DMS153 treated with DMSO at 0.1 percent for 48 hours (cell line): ENCODE measurements around the gene ST3GAL2.
"Not testable (repeated sequence)": the region's sequence is repeated elsewhere in the genome, so short reads cannot be mapped to it uniquely, and the experiment has no call there.

Experiments
- DNase-seq: peaks from one replicate; lab custom pipeline; 2025; ENCODE audit not compliant: unreplicated experiment; lab: John Stamatoyannopoulos, UW

ST3GAL2 gene

DNA sequence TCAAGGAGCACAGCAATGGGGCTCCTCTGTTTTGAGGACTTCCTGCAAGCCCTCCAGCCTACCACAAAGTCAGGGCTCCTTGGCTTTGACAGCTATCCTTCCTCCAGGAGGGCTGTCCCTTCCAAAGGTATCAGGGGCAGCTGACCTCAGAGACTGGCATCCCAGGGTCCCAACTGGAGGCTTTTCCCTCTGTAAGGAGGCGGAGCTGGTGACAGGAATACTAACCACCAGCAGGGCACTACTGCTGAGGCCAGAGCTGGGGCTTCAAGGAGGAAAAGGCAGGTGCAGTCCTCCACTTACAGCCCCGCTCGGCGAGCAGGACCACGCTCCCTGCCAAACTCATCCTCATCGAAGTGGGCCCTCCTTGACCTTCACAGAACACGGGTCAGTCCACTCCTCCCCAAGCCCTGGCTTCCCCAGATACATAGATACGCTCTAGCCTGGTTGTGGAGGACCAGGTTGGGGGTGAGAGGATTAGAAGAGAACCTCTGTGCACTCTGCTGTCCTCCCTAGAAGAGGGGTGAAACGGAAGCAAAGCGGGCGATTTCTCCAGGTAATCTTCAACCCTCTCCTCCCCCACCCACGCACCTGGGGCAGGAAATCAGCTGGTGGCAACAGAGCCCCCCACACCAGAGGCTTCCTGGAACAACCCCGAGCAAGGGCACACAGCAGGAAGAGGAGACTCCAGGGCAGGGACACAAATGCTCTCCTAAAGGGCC, 20.5 kb downstream of the ST3GAL2 start:
- no peak for DNase-seq

DNA sequence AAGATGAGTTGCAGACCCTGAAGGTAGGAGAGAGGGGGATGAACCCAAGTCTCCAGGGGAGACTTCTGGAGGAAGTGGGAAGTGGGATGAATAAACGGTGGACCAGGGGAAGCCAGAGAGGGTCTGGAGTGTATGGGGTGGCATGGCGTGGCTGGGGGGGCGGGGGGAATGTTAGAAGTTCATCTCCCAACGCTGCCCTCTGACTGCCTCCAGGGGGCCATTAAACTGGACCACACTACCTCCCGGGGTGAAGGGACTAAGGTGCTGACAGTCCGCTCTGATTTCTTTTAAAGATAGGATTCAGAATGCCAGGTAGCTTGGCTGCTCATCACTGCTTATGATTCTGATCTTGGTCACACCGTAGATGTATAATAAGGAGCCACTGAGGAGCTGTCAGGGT, 21.2 kb downstream of the ST3GAL2 start:
- DNase-seq = no peak

DNA sequence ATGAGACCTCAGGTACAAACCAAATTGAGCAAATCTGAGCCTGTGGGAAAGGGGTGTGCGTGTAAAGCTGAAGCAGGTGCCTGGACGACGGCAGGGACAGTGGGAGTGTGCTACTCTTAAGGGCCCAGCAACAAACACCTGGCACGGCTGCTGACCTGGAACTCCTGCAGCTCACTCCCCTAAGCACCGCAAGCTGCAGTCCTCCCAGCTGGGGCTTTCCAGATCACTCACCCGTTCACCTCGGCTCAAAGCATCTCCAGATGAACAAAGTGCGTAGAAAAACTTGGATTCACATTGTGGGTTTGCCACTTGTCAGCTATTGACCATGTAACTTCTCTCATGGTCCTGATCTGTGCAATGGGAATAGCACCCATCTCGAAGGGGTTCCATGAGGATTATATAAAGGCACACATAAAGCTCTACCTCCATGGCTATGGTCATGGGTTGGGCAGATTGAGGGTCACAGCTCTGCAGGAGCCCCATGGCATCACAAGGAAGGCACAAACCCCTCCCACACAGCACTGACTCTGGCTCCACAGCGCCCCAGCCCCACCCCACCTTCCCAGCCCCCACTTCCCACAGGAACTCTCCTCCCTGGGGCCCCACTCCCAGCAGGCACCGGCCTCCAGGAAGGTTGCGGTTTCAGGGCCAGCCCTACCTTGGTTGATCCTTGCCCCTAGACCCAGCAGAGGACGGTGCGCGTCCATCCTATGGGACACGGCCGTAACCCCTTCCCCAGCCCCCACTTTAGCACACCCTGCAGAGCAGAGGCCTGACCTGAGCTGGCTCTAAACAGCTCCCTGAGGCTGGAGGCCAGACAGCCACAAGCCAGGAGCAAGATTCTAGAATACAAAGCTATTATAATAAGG, 21.9 kb downstream of the ST3GAL2 start:
- no peak for DNase-seq

DNA sequence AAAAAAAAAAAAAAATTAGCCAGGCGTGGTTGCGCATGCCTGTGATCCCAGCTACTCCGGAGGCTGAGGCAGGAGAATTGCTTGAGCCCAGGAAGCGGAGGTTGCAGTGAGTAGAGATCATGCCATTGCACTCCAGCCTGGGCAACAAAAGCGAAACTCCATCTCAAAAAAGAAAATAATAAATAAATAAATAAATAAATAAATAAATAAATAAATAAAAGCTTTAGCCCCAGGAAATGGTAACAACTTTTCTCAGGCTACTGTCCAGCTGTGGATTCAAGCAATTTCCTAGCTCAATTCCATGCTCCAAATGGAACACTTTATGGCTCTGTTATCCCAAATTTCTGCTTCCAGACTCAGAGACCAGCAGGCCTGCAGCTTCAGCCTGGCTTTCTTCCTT, 25.3 kb downstream of the ST3GAL2 start:
- DNase-seq = not testable (repeated sequence)

DNA sequence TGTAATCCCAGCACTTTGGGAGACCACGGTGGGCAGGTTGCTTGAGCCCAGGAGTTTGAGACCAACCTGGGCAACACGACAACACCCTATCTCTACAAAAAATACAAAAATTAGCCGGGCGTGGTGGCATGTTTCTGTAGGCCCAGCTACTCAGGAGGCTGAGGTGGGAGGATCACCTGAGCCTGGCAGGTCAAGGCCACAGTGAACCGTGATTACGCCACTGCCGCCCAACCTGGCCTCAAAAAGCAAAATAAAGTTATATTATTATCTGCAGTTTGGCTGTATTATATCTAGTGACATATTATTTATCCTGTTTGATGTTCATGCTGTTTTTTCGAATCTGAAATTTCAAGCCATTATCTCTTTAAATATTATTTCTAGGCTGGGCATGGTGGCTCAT, 26.5 kb downstream of the ST3GAL2 start:
- no peak for DNase-seq

DNA sequence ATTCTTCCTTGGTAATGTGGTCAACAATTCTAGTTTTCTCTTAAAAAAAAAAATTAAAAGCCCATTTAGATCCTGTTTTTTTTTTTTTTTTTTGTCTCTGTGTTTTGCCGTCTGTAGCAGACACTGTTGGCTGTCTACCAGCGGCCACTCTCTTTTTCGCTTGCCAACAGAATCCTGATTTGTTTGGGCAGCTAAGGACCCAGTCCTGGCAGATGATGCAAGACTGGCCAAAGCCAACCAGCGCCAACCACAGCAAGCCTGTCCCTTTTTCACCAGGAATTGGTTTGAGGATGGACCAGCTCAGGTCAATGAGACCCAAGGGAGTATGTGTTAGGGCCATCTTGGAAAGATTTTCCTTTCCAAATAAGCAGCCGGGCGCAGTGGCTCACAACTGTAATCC, 28.2 kb downstream of the ST3GAL2 start:
- no peak for DNase-seq

DNA sequence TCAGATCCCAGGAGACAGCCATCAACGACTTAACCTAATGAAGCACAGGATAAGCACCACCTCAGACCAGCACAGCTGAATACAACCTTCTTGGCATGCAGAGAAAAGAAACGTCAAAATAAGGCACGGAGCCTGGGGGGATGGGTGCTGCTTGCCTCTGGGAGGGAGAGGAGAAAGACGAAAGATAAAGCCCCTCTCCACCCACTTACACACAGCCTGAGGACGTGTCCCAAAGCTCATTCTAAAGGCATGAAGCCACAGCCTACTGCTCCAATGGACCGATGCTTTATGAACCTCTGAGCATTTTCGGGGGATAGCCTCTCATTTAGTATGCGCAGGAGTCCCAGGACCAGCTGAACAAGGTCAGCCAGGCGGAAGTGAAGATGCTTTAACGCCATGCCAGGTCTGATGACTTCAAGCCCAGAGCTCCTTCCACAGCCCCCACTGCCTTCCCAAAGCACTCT, 31.1 kb downstream of the ST3GAL2 start:
- no peak for DNase-seq

DNA sequence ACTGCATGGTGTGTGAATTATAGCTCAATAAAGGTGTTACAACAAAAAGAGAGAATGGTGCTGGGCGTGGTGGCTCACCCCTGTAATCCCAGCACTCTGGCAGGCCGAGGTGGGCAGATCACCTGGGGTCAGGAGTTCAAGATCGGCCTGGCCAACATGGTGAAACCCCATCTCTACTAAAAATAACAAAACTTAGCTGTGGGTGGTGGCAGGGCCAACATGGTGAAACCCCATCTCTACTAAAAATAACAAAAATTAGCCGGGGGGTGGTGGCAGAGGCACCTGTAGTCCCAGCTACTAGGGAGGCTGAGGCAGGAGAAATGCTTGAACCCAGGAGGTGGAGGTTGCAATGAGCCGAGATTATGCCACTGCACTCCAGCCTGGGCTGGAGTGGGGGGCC, 32.8 kb downstream of the ST3GAL2 start:
- not testable (repeated sequence) for DNase-seq

DNA sequence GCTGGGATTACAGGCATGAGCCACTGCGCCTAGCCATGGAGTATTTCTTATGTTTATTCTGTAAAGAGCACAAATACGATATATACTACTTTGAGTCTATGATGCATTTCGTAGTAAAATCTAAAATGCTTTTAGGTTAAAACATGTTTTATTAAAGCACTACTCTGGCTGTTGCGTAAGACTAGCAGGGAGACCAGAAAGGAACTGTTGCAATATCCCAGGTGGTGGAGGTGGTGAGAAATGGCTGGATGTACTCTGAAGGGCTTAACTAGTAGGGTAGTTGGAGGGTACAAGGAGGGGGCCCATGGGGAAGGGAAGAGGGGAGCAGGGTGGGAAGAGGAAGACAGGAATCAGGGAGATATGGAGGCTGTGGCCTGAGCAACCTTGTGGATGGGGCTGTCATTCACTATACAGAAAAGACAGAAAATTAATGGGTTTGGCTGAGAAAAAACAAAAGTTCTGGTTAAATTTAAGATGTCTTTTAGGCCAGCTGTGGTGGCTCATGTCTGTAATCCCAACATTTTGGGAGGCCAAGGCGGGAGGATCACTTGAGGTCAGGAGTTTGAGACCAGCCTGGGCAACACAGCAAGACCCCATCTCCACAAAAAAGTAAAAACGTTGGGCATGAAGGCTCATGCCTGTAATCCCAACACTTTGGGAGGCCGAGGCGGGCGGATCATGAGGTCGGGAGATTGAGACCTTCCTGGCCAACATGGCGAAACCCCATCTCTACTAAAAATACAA, 35.8 kb downstream of the ST3GAL2 start:
- no peak for DNase-seq

DNA sequence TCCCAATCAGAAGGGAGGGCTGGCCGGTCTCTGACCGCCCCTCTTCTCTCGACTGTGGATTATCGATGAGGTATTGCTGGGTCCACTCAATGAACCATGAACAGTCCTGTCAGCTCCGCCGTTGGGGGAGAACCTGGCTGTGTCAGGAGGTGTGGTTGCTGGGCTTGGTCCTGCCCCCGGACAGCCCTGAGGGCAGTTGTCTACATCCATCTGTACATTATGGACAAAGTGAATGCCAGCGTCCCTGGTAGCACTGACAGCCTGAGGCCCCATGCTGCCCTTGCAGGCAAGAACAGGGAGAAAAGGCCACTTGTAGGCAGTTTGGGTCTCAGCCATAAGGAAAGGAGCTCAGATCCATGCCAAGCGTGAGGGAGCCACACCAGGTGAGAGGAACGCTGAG, 38.9 kb downstream of the ST3GAL2 start:
- DNase-seq = no peak

DNA sequence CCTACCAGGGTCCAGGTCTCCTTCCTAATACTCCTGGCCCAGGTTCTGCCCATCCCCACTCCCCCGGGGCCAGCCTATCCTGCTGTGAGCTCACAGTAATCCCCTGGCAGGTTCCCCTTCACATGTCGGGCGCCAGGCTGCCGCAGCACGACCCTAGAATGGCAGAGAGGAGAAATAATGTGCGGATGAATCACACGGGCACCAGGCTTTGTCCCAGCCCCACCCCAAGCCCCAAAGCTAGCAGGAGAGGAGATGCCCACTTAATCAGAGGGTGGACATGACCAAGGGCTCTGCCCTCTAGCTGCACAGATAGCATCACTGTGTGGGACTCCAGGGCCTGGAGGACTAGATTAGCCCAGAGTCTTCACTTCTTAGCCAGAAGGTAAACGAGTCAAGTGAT, 39.5 kb downstream of the ST3GAL2 start:
- DNase-seq = no peak

DNA sequence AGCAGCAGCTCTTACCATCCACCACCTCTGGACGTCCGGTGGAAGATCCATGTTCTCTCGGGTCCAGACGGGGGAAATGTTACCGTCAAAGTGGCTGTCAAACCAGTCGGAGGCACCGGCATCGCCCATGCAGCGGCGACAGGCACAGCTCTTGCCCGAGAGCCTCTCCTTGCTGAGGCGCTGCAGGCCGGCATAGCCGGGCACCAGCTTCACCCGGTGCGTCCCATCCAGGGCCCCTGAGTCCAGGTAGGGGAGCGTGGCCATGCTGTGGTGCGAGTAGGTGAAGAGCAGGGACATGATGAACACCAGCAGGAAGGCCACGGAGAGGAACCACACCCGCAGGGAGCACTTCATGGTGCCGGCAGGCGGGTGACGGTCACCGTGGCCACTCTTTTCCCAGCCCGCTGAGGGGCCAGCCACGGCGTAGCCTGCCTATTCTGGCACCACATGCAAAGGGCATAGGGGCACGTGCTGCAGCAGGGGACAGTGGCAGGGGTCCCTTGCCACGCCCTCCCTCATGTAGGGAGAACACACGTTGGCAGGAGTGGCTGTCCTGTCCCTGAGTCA, 40.6 kb downstream of the ST3GAL2 start:
- DNase-seq = no peak

DNA sequence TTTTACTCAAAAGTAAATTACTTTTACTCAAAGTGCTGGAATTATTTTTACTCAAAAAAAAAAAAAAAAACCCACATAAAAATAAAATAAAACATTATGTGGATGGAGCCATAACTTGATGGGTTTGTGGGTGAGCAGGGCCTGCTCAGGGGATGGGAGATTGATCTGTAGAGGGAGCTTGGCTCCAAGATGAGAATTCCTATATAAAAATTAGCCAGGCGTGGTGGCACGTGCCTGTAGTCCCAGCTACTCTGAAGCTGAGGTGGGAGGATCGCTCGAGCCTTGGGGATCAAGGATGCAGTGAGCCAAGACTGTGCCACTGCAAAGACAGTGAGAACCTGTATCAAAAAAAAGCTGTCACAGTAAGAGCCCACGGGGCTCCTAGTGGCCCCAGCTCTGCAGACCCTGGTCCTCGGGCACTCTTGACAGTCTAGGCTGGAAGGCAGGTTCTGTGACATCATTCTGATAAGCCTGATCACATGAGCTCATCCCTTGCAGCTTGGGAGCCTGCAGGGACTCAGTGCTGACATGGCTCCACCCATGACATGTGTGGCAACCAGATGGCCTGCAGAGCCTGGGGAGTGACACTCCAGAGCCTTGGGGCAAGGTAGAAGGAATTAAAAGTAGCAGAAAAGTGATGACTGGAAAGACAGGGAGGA, 42.5 kb downstream of the ST3GAL2 start:
- no peak for DNase-seq

DNA sequence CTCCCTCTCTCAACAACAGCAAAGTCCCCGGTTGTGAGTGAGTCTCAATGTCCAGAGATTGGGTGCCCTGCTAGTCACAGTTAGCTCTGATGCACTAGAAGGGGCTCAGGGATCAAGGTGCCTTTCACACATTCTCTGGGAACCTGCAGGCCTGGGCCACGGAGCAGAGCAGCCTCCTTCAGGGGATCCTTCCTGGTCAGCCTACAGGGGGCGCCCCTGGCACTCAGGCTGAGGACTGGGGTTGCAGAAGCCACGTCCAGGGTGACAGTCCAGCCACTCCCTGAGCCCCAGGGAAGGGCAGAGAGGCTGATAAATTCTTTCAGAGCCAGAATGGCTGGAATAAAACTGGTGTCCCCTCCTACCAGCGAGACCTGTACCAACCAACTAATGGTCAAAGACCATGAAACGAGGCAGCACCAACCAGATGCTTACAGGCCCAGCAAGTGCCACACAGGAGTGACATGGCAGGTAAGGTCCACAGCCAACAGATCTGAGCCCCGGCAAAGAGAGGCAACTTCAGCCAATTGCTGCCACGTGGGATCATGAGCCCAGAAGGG, 43.5 kb downstream of the ST3GAL2 start:
- peak; percentile 23 for DNase-seq

DNA sequence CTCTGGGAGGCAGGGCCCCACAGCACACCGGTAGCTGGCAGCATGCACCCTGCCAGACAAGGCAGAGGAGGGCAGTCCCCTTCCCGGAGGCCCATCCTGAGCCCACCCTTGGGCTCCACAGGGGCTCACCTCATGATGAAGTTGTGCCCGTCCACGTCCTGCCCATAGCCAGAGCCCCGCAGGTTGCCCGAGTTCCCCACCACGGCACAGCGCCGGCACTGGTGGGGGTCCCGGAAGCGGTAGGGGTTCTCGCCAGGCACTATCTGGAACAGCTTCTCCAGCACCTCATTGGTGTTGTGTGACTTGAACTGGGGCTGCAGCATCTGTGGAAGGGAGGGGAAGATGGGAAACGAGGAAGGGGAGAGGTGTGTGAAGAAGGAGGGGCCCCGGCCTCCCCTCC, 44.0 kb downstream of the ST3GAL2 start:
- DNase-seq = no peak

DNA sequence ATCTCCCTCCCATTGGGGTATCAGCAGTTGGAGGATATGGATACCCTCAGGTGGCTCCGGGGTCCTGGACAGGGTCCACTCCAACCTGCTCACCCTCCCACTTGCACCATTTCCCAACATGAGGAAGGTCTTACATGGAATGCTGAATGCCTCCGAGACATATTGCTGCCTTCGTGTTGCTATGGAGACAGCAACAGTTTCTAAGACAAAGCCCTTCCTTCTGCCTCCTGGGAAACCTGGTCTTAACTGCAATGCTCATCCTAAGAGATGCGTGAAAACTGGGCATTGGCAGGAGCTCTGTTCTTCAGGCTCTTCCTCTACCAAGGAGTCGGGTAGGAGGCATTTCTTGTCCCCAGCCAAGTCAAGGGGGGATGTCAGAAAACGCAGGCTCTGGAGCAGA, 45.2 kb downstream of the ST3GAL2 start:
- no peak for DNase-seq

DNA sequence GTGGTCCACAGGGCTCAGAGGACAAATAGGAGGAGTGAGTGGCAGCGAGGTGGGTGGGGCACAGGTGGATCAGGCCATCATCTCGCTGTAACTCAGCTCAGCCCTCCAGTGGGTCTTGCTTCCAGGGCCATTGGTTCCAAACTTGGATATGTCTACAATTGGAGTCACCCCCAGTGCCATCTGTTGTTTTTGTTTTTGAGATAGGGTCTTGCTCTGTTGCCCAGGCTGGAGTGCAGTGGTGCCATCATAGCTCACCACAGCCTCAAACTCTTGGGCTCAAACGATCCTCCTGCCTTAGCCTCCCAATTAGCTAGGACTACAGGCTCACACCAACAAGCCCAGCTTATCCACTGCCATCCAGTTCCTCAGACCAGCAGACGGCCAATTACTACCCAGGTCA, 46.3 kb downstream of the ST3GAL2 start:
- no peak for DNase-seq

DNA sequence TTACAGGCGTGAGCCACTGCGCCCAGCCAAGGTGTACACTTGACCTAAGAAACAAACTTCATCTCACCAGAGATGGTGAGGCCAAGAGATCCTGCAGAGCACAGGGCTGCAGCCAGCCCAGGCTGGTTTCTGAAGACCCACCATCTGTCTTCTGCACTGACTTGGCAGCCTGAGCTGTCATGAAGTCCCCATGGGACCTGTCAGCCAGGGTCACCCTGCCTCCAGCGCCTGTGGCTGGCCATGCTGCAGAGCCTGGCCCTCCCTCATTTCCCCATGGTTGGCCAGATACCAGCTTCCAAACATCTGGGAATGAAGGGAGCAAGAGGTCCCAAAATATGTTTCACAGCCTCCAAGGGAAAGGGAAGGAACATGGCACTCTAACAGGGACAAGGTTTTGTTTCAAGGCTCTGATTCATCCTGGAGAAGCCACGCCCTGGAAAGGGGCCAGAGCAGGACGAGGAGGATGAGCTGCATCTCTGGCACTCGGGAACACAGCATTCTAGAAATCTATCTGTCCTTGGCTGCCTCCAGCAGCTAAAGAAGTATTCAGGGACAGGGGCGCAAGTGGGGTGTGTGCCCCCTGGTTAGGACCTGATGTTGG, 46.9 kb downstream of the ST3GAL2 start:
- no peak for DNase-seq

DNA sequence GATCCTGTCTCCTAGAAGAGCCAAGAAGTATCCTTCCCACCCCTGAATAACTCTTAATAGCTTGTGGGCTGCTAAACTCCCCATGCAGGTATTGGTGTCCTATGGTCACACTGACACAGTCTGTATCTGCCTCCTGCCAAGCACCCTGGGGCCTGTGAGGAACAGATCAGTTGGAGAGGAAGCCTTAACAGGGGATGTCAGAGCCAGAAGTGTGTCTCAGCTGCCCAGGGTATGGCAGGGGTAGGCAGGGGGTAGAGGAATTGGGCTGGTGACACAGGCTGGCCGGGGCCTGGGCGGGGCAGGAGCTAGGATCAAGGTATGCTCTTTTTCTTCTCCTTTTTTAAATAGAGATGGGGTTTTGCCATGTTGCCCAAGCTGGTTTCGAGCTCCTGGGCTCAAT, 47.5 kb downstream of the ST3GAL2 start:
- DNase-seq = no peak

DNA sequence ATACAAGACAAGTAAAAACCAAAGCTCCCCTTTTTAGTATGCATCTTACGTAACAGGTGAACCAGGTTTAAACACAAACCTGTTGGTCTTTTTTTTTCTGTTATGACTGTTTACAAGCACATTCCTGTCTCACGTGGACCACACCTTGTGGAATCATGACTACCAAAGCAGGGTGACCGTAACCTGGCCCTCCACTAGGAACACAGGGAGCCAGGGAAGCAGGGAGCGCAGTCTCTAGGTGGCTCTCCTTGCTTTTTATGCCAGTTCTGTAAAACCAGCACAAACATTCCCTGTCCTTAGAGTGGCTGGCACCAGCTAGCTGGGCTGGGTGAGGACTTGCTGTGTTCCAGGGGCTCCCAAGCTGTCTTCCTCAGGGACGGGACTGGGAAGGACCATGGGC, 48.1 kb downstream of the ST3GAL2 start:
- no peak for DNase-seq
